IMR-90 (cell line): ENCODE data around the gene GABRR3. TPM values are rescaled to one million over a fixed set of nuclear protein-coding genes. Genes with fewer than 3 reads are reported as not detected.

Source experiments
- ATAC-seq: fragments of 200-7000 bp; cut with Tn5 transposase; 2 replicates; pipeline ENCODE4 v1.9.1; 2020; ENCODE audit warnings: low read depth, mild to moderate bottlenecking, moderate library complexity
- BruUV-seq: library from RNA; stranded (reverse); fragments of 400-500 nt; replicated peaks from 2 replicates; lab custom pipeline; 2021; lab: Mats Ljungman, UMichigan
- CTCF ChIA-PET: fragments of 300-600 bp; formaldehyde crosslinking; extraction: SDS; loops from one replicate; lab custom pipeline; 2021; ENCODE audit warnings: antibody characterized with exemption; lab: Yijun Ruan, JAX
- POLR2A ChIA-PET: fragments of 300-600 bp; sonication (Branson Sonifier 250); formaldehyde crosslinking; loops from one replicate; lab custom pipeline; 2022; ENCODE audit warnings: antibody characterized with exemption; ENCODE audit not compliant: unreplicated experiment; lab: Charles Lee
- DNase-seq: peaks from one replicate; pipeline ENCODE4 v3.0.0; 2013
- H2AFZ ChIP-seq: replicated peaks from 2 replicates; pipeline ENCODE3; 2013; ENCODE audit warnings: low read length, mild to moderate bottlenecking; ENCODE audit not compliant: poor library complexity
- H2AK5ac ChIP-seq: 2 replicates; pipeline ENCODE4 v1.6.1; 2013; ENCODE audit warnings: low read depth, low read length, inconsistent platforms
- H2AK9ac ChIP-seq: replicated peaks from 2 replicates; pipeline ENCODE3; 2013; ENCODE audit warnings: mild to moderate bottlenecking, low read depth, low read length, moderate library complexity; ENCODE audit not compliant: poor library complexity
- H2BK120ac ChIP-seq: 2 replicates; pipeline ENCODE4 v1.6.1; 2013; ENCODE audit warnings: low read depth, low read length, inconsistent platforms
- H2BK15ac ChIP-seq: 3 replicates; pipeline ENCODE4 v1.6.1; 2013; ENCODE audit warnings: low read depth, low read length, inconsistent platforms
- H2BK20ac ChIP-seq: 2 replicates; pipeline ENCODE4 v1.6.1; 2013; ENCODE audit warnings: low read depth, mild to moderate bottlenecking, inconsistent platforms, low read length, moderate library complexity
- H2BK5ac ChIP-seq: 2 replicates; pipeline ENCODE4 v1.6.1; 2013; ENCODE audit warnings: mild to moderate bottlenecking, low read depth, low read length, inconsistent platforms; ENCODE audit not compliant: poor library complexity, severe bottlenecking
- H3K14ac ChIP-seq: replicated peaks from 2 replicates; pipeline ENCODE4 v1.6.1; 2013; ENCODE audit warnings: low read depth, low read length, inconsistent platforms
- H3K18ac ChIP-seq: 2 replicates; pipeline ENCODE4 v1.6.1; 2013; ENCODE audit warnings: low read depth, low read length, control low read depth
- H3K23ac ChIP-seq: 2 replicates; pipeline ENCODE4 v1.6.1; 2013; ENCODE audit warnings: low read depth, low read length, inconsistent platforms
- H3K27ac ChIP-seq: 2 replicates; pipeline ENCODE4 v1.5.1; 2013; ENCODE audit warnings: mild to moderate bottlenecking, control low read depth, low read length; ENCODE audit not compliant: insufficient read depth
- H3K27me3 ChIP-seq: 2 replicates; pipeline ENCODE4 v1.6.1; 2013; ENCODE audit warnings: low read length; ENCODE audit not compliant: control insufficient read depth, insufficient read depth
- H3K36me3 ChIP-seq: 2 replicates; pipeline ENCODE4 v1.6.1; 2013; ENCODE audit warnings: low read length, mixed read lengths; ENCODE audit not compliant: control insufficient read depth, insufficient read depth
- H3K4ac ChIP-seq: 2 replicates; pipeline ENCODE4 v1.6.1; 2013; ENCODE audit warnings: low read depth, low read length, inconsistent platforms
- H3K4me1 ChIP-seq: 2 replicates; pipeline ENCODE4 v1.6.1; 2013; ENCODE audit warnings: low read length, mixed read lengths; ENCODE audit not compliant: control insufficient read depth, insufficient read depth
- H3K4me2 ChIP-seq: 2 replicates; pipeline ENCODE4 v1.6.1; 2013; ENCODE audit warnings: low read depth, mild to moderate bottlenecking, control low read depth, low read length, moderate library complexity
- H3K4me3 ChIP-seq: 2 replicates; pipeline ENCODE4 v1.5.1; 2013; ENCODE audit warnings: low read depth, mild to moderate bottlenecking, control low read depth, low read length, moderate library complexity; ENCODE audit not compliant: insufficient read depth
- H3K56ac ChIP-seq: 2 replicates; pipeline ENCODE4 v1.6.1; 2013; ENCODE audit warnings: low read length, inconsistent platforms; ENCODE audit not compliant: insufficient read depth; ENCODE audit errors: extremely low read depth
- H3K79me1 ChIP-seq, 2 experiments: 2 replicates each; pipeline ENCODE4 v1.6.1; 2013; ENCODE audit warnings: low read length in 2 of 2, inconsistent platforms in 1 of 2, low read depth in 1 of 2
- H3K9ac ChIP-seq: 2 replicates; pipeline ENCODE4 v1.6.1; 2013; ENCODE audit warnings: low read depth, low read length, control low read depth
- H3K9me1 ChIP-seq: 2 replicates; pipeline ENCODE4 v1.6.1; 2013; ENCODE audit warnings: low read length, inconsistent platforms; ENCODE audit not compliant: insufficient read depth
- H3K9me3 ChIP-seq: 2 replicates; pipeline ENCODE4 v1.6.1; 2013; ENCODE audit warnings: low read length; ENCODE audit not compliant: control insufficient read depth, insufficient read depth
- H4K20me1 ChIP-seq: 2 replicates; pipeline ENCODE4 v1.6.1; 2013; ENCODE audit warnings: low read length, inconsistent platforms; ENCODE audit not compliant: insufficient read depth
- H4K5ac ChIP-seq: 2 replicates; pipeline ENCODE4 v1.6.1; 2013; ENCODE audit warnings: mild to moderate bottlenecking, low read depth, low read length, control low read depth
- H4K8ac ChIP-seq, 2 experiments: 2 replicates each; pipeline ENCODE4 v1.6.1; 2013; ENCODE audit warnings: low read depth in 2 of 2, low read length in 2 of 2, control low read depth in 1 of 2, inconsistent platforms in 1 of 2
- H4K91ac ChIP-seq: 2 replicates; pipeline ENCODE4 v1.6.1; 2013; ENCODE audit warnings: low read depth, low read length, inconsistent platforms; ENCODE audit not compliant: insufficient read depth
- CTCF ChIP-seq: conservative IDR thresholded peaks from 2 replicates; pipeline ENCODE4 v1.5.1; 2012; ENCODE audit warnings: mild to moderate bottlenecking, low read depth, low read length, improper control_type of control experiment
- NFE2L2 ChIP-seq: fragments of 150-350 bp; IDR thresholded peaks from 2 replicates; pipeline ENCODE4 v1.6.1; 2016; ENCODE audit warnings: low read depth, mild to moderate bottlenecking, low read length
- RFX5 ChIP-seq: IDR thresholded peaks from 2 replicates; pipeline ENCODE4 v1.8.0; 2012; ENCODE audit warnings: low read depth, mild to moderate bottlenecking, low read length, moderate library complexity
- SMC3 ChIP-seq: fragments of 150-350 bp; IDR thresholded peaks from 2 replicates; pipeline ENCODE4 v1.6.1; 2016; ENCODE audit warnings: low read depth, mild to moderate bottlenecking, antibody characterized with exemption, low read length, moderate library complexity
- WGBS, 2 experiments: methylation state at CpG; one replicate each; pipeline versions ENCODE4 v1.1.5 to v1.1.7; 2013; ENCODE audit warnings: missing lambda C conversion rate in 2 of 2; ENCODE audit not compliant: insufficient read length in 1 of 2; ENCODE audit errors: extremely low coverage in 2 of 2; 5-methylcytosine and 5-hydroxymethylcytosine counted together
- dilution Hi-C: fragments of 300-500 bp; cut with HindIII; formaldehyde crosslinking; loops from one replicate; pipeline ENCODE4 v1.14.3; 2018; ENCODE audit warnings: low sequenced_read_pairs; ENCODE audit not compliant: unreplicated experiment
- in situ Hi-C: fragments of 300-500 bp; cut with MboI; formaldehyde crosslinking; loops from 3 replicates; pipeline ENCODE4 v1.14.3; 2019; ENCODE audit warnings: low sequenced_read_pairs, inconsistent platforms, mixed read lengths
- intact Hi-C: fragments of 100-400 bp; cut with micrococcal nuclease; formaldehyde crosslinking; loops from 2 replicates; pipeline ENCODE4 v1.10.0; 2022
- polyA plus RNA-seq, 3 experiments: library from polyadenylated mRNA; depleted of rRNA; stranded (reverse); fragments of >200 nt; gene quantifications; 2 replicates each; pipeline ENCODE4 v1.2.3, GENCODE V29; 2012; ENCODE audit warnings: low replicate concordance in 1 of 3
- total RNA-seq: library from RNA; depleted of rRNA; stranded (reverse); fragments of >200 nt; gene quantifications from 2 replicates; pipeline ENCODE4 v1.2.3, GENCODE V29; 2012
- TF ChIP-seq, protein P1 (sequence below): fragments of 150-350 bp; IDR thresholded peaks from 2 replicates; pipeline ENCODE4 v1.6.1; 2017; ENCODE audit warnings: mild to moderate bottlenecking, antibody characterized with exemption, low read length, low read depth
- TF ChIP-seq, protein P2 (sequence below): fragments of 150-350 bp; IDR thresholded peaks from 2 replicates; pipeline ENCODE4 v1.6.1; 2016; ENCODE audit warnings: low read depth, mild to moderate bottlenecking, low read length, moderate library complexity, borderline replicate concordance

The GABRR3 gene
- total and polyA plus RNA-seq, 2 of the 4 experiments (the other 2 are of a cell fraction), result not detected

DNA sequence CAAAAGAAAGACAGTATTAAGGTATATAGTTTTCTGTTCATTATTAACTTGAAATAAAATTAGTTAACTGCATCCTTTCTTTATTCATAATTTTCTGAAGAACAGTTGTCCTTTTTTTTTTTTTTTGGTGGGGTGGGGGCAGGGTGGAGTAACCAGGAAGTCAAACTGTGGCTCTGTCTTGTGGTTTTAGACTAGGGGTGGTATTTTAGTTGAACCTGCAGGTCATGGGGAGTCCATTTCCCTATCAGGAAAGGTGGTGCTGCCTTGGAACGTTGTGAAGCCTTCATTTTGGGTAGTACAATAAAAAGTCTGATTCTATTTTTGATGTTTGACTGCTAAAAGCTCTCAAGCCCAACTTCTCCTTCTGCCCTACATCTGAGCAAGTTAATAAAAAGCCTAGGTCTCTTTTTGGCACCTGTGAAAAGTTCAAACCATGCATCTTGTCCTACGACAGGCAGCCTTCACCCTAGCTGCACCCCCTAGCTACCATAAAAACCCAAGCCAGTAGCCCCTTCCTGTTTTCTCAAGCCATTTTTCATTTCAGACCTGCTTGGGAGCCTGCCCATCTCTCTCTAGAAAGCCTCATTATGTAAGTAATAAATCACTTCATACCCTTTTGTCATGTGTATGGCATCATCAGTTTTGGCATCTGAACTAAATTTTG is 31.7 kb downstream of the GABRR3 start:
- ChIA-PET POLR2A (no interaction called here), CTCF (interaction anchor here (0.6 kb wide), 1 partner anchor 211 kb away, joined by 4 read pairs; no protein-coding TSS in a partner anchor)
- no peak for ATAC-seq
- H2AK9ac ChIP-seq, result no peak overlapping the region
- H3K4me1 ChIP-seq, result no peaks in the 10 kb centered on the region
- H2BK15ac ChIP-seq, result no peak overlapping the region
- H2AFZ ChIP-seq, result no peak overlapping the region
- H4K20me1 ChIP-seq, result no peaks in the 10 kb centered on the region
- no peak for DNase-seq
- H3K56ac ChIP-seq, result no peak overlapping the region
- H3K27me3 ChIP-seq, result peaks cover 3% of the 10 kb centered on the region; the same call in 1 of the 2 replicates
- no peak overlapping the region for H3K27ac ChIP-seq
- H4K8ac ChIP-seq, result no peak overlapping the region
- no peak overlapping the region for H4K91ac ChIP-seq
- BruUV-seq, result no TSS peak
- H3K23ac ChIP-seq, result no peak overlapping the region
- no peak overlapping the region for H4K5ac ChIP-seq
- no peak overlapping the region for H3K4me3 ChIP-seq
- H3K9me1 ChIP-seq, result no peaks in the 10 kb centered on the region
- no peak overlapping the region for H3K4me2 ChIP-seq
- intact Hi-C loops (no loop called here), dilution Hi-C loops (loop anchor here (25.0 kb wide), 1 partner anchor 191 kb away; the partner anchor contains the start of gene CRYBG3), in situ Hi-C loops (no loop called here)
- H3K79me1 ChIP-seq, result no peaks in the 10 kb centered on the region
- no peak overlapping the region for H2BK5ac ChIP-seq
- no peak overlapping the region for H3K14ac ChIP-seq
- no peak overlapping the region for H2AK5ac ChIP-seq
- no peaks in the 10 kb centered on the region for H3K36me3 ChIP-seq
- no peak overlapping the region for H3K9ac ChIP-seq
- TF ChIP-seq, protein P1, sequence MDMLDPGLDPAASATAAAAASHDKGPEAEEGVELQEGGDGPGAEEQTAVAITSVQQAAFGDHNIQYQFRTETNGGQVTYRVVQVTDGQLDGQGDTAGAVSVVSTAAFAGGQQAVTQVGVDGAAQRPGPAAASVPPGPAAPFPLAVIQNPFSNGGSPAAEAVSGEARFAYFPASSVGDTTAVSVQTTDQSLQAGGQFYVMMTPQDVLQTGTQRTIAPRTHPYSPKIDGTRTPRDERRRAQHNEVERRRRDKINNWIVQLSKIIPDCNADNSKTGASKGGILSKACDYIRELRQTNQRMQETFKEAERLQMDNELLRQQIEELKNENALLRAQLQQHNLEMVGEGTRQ, result no peak
- TF ChIP-seq SMC3 (no peak), NFE2L2 (no peak), RFX5 (no peak), CTCF (no peak)
- TF ChIP-seq, protein P2, sequence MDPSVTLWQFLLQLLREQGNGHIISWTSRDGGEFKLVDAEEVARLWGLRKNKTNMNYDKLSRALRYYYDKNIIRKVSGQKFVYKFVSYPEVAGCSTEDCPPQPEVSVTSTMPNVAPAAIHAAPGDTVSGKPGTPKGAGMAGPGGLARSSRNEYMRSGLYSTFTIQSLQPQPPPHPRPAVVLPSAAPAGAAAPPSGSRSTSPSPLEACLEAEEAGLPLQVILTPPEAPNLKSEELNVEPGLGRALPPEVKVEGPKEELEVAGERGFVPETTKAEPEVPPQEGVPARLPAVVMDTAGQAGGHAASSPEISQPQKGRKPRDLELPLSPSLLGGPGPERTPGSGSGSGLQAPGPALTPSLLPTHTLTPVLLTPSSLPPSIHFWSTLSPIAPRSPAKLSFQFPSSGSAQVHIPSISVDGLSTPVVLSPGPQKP, result no peak
- H3K18ac ChIP-seq, result no peak overlapping the region
- H2BK20ac ChIP-seq, result no peak overlapping the region
- WGBS, 2 experiments, result no CpG with 5 or more reads among the region's 2 CpGs
- no peak overlapping the region for H3K4ac ChIP-seq
- no peaks in the 10 kb centered on the region for H3K9me3 ChIP-seq
- no peak overlapping the region for H2BK120ac ChIP-seq
